H9 (cell line): ENCODE results near the gene DSG4. TPM values are rescaled to one million over a fixed set of nuclear protein-coding genes. Genes with fewer than 3 reads are reported as not detected.

ENCODE experiments used
- DNase-seq: peaks from one replicate; pipeline ENCODE4 v3.0.0-alpha.2; 2017
- H2AFZ ChIP-seq: one replicate; pipeline ENCODE4 v1.6.1; 2013; ENCODE audit warnings: mild to moderate bottlenecking, low read length, control low read depth, moderate library complexity
- H2AK5ac ChIP-seq: 2 replicates; pipeline ENCODE4 v1.6.1; 2013; ENCODE audit warnings: low read length, control low read depth, mixed read lengths; ENCODE audit not compliant: insufficient read length
- H2BK120ac ChIP-seq: one replicate; pipeline ENCODE4 v1.6.1; 2013; ENCODE audit warnings: low read depth, mild to moderate bottlenecking, low read length, control low read depth, inconsistent platforms; ENCODE audit not compliant: poor library complexity, severe bottlenecking
- H2BK12ac ChIP-seq: 2 replicates; pipeline ENCODE4 v1.6.1; 2013; ENCODE audit warnings: low read length, control low read depth, mixed read lengths, low read depth; ENCODE audit not compliant: insufficient read length
- H2BK15ac ChIP-seq: 2 replicates; pipeline ENCODE4 v1.6.1; 2013; ENCODE audit warnings: low read depth, low read length, control low read depth
- H2BK20ac ChIP-seq: one replicate; pipeline ENCODE4 v1.6.1; 2013; ENCODE audit warnings: low read depth, mild to moderate bottlenecking, low read length, control low read depth, inconsistent platforms; ENCODE audit not compliant: poor library complexity, severe bottlenecking
- H2BK5ac ChIP-seq: 2 replicates; pipeline ENCODE4 v1.6.1; 2013; ENCODE audit warnings: low read length, control low read depth, mixed read lengths; ENCODE audit not compliant: insufficient read length
- H3K14ac ChIP-seq: 2 replicates; pipeline ENCODE4 v1.6.1; 2013; ENCODE audit warnings: low read length, control low read depth; ENCODE audit not compliant: insufficient read depth
- H3K18ac ChIP-seq: 2 replicates; pipeline ENCODE4 v1.6.1; 2013; ENCODE audit warnings: low read depth, mild to moderate bottlenecking, mixed read lengths, low read length, control low read depth; ENCODE audit not compliant: insufficient read length
- H3K23ac ChIP-seq: 2 replicates; pipeline ENCODE4 v1.6.1; 2013; ENCODE audit warnings: low read length, control low read depth, mixed read lengths, low read depth; ENCODE audit not compliant: insufficient read length
- H3K23me2 ChIP-seq: 2 replicates; pipeline ENCODE4 v1.6.1; 2013; ENCODE audit warnings: low read depth, mild to moderate bottlenecking, mixed read lengths, low read length, control low read depth; ENCODE audit not compliant: insufficient read length, poor library complexity, severe bottlenecking
- H3K27ac ChIP-seq: 2 replicates; pipeline ENCODE4 v1.5.1; 2013; ENCODE audit warnings: low read length, control low read depth, mixed read lengths, low read depth; ENCODE audit not compliant: insufficient read length
- H3K27me3 ChIP-seq: 2 replicates; pipeline ENCODE4 v1.6.1; 2013; ENCODE audit warnings: low read length, control low read depth, inconsistent platforms; ENCODE audit not compliant: insufficient read depth
- H3K4ac ChIP-seq: 2 replicates; pipeline ENCODE4 v1.6.1; 2013; ENCODE audit warnings: low read depth, mild to moderate bottlenecking, control low read depth, inconsistent platforms, low read length, moderate library complexity
- H3K4me1 ChIP-seq: 2 replicates; pipeline ENCODE4 v1.6.1; 2013; ENCODE audit warnings: low read length, control low read depth, inconsistent platforms; ENCODE audit not compliant: insufficient read depth
- H3K4me2 ChIP-seq: 2 replicates; pipeline ENCODE4 v1.6.1; 2013; ENCODE audit warnings: low read length, control low read depth, mixed read lengths; ENCODE audit not compliant: insufficient read length, insufficient read depth
- H3K56ac ChIP-seq: 2 replicates; pipeline ENCODE4 v1.6.1; 2013; ENCODE audit warnings: low read depth, mild to moderate bottlenecking, mixed read lengths, low read length, control low read depth; ENCODE audit not compliant: insufficient read length
- H3K79me1 ChIP-seq: 2 replicates; pipeline ENCODE4 v1.6.1; 2013; ENCODE audit warnings: low read depth, mild to moderate bottlenecking, moderate library complexity, low read length, control low read depth, inconsistent platforms; ENCODE audit not compliant: insufficient read depth, poor library complexity, severe bottlenecking
- H3K79me2 ChIP-seq: 2 replicates; pipeline ENCODE4 v1.6.1; 2013; ENCODE audit warnings: low read length, control low read depth, inconsistent platforms; ENCODE audit not compliant: insufficient read depth
- H3K9ac ChIP-seq: 2 replicates; pipeline ENCODE4 v1.6.1; 2013; ENCODE audit warnings: low read length, control low read depth, mixed read lengths; ENCODE audit not compliant: insufficient read length; ENCODE audit errors: extremely low read depth
- H3K9me3 ChIP-seq: one replicate; pipeline ENCODE4 v1.6.1; 2013; ENCODE audit warnings: low read depth, low read length, inconsistent platforms; ENCODE audit not compliant: control insufficient read depth
- H3T11ph ChIP-seq: one replicate; pipeline ENCODE4 v1.6.1; 2013; ENCODE audit warnings: mild to moderate bottlenecking, low read length, control low read depth, inconsistent platforms
- H4K20me1 ChIP-seq: one replicate; pipeline ENCODE4 v1.6.1; 2013; ENCODE audit not compliant: control insufficient read depth, insufficient read length, insufficient read depth
- H4K5ac ChIP-seq: 2 replicates; pipeline ENCODE4 v1.6.1; 2013; ENCODE audit warnings: low read depth, mild to moderate bottlenecking, mixed read lengths, low read length, control low read depth; ENCODE audit not compliant: insufficient read length
- H4K8ac ChIP-seq: replicated peaks from 2 replicates; pipeline ENCODE4 v1.6.1; 2013; ENCODE audit warnings: low read length, control low read depth, mixed read lengths, low read depth; ENCODE audit not compliant: insufficient read length
- H4K91ac ChIP-seq: 2 replicates; pipeline ENCODE4 v1.6.1; 2013; ENCODE audit warnings: low read depth, mild to moderate bottlenecking, moderate library complexity, mixed read lengths, low read length, control low read depth; ENCODE audit not compliant: insufficient read length
- H3K27ac Mint-ChIP-seq, 3 experiments: 2 replicates in 2 of 3; 3 replicates in 1 of 3; pipeline ENCODE4 v1.8.0; 2020 to 2021; ENCODE audit warnings: mixed read lengths in 3 of 3, mild to moderate bottlenecking in 1 of 3, moderate library complexity in 1 of 3
- H3K27me3 Mint-ChIP-seq: 2 replicates; pipeline ENCODE4 v1.8.0; 2021; ENCODE audit warnings: low read depth, mild to moderate bottlenecking, moderate library complexity, mixed read lengths
- H3K36me3 Mint-ChIP-seq, 3 experiments: 2 replicates in 2 of 3; 3 replicates in 1 of 3; pipeline ENCODE4 v1.8.0; 2020 to 2021; ENCODE audit warnings: low read depth in 3 of 3, mixed read lengths in 3 of 3; ENCODE audit not compliant: insufficient read depth in 1 of 3
- H3K4me1 Mint-ChIP-seq, 2 experiments: 2 replicates each; pipeline ENCODE4 v1.8.0; 2020; ENCODE audit warnings: mixed read lengths in 2 of 2
- H3K4me3 Mint-ChIP-seq, 2 experiments: 2 replicates in 1 of 2; 3 replicates in 1 of 2; pipeline ENCODE4 v1.8.0; 2020 to 2021; ENCODE audit warnings: mild to moderate bottlenecking in 2 of 2, mixed read lengths in 2 of 2, moderate library complexity in 1 of 2
- H3K9me3 Mint-ChIP-seq, 2 experiments: 2 replicates in 1 of 2; 3 replicates in 1 of 2; pipeline ENCODE4 v1.8.0; 2020; ENCODE audit warnings: mild to moderate bottlenecking in 2 of 2, mixed read lengths in 2 of 2, moderate library complexity in 1 of 2
- WGBS: extraction: QIAGEN DNeasy Blood & Tissue Kit; methylation state at CpG from one replicate; pipeline ENCODE4 v1.1.7; 2013; ENCODE audit warnings: missing lambda C conversion rate, low lambda C conversion rate, mixed read lengths; ENCODE audit not compliant: insufficient read length; ENCODE audit errors: extremely low coverage; 5-methylcytosine and 5-hydroxymethylcytosine counted together
- total RNA-seq: library from RNA; stranded (reverse); gene quantifications from 2 replicates; pipeline ENCODE4 v1.2.1, GENCODE V29; 2021
- TF ChIP-seq, protein P1 (sequence below): fragments of 200-600 bp; sonication (generic); conservative IDR thresholded peaks from 3 replicates; pipeline ENCODE4 v1.8.0; 2021; ENCODE audit warnings: antibody characterized with exemption, mild to moderate bottlenecking

Gene DSG4
- total RNA-seq, 1 experiment from 2014 or later = not detected

DNA sequence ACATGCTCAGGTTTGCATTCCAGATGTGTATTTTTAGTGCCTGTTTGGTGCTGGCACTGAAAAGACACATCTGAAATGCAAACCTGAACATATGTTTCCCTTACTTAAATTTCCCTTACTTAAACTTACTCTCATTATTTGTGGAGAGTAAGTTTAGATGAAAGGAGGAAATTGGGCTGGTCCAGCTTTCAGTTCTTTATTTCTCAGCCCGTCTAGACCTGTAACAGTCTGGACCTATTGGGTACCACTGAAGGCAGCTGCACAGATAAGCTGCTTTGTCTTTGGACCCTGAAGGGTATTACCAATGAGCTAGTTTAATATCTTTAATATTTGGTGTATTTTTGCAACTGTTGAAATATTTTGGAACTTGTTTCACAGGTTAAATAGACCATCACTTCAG is 54.0 kb downstream of the DSG4 start:
- Histone ChIP-seq H3K9me3 (no peaks in the 10 kb centered on the region), H2BK20ac (no peak overlapping the region), H2BK15ac (no peak overlapping the region), H4K20me1 (no peaks in the 10 kb centered on the region), H3K4me2 (no peak overlapping the region), H2BK120ac (no peak overlapping the region), H3K14ac (no peak overlapping the region), H3K79me2 (no peaks in the 10 kb centered on the region), H2BK12ac (no peak overlapping the region), H3T11ph (no peak overlapping the region), H3K23me2 (no peaks in the 10 kb centered on the region), H3K9ac (no peak overlapping the region), H2AFZ (no peak overlapping the region), H4K5ac (no peak overlapping the region), H3K23ac (no peak overlapping the region), H3K79me1 (no peaks in the 10 kb centered on the region), H2AK5ac (no peak overlapping the region), H3K18ac (no peak overlapping the region), H3K4ac (no peak overlapping the region), H3K27me3 (no peaks in the 10 kb centered on the region), H2BK5ac (no peak overlapping the region), H4K8ac (no peak overlapping the region), H3K56ac (no peak overlapping the region), H4K91ac (no peak overlapping the region), H3K27ac (no peak overlapping the region), H3K4me1 (no peaks in the 10 kb centered on the region)
- Mint-ChIP-seq H3K27me3 (no peaks in the 10 kb centered on the region), H3K9me3 (peaks cover 0 to 8% of the 10 kb centered on the region in 2 experiments; a peak in 2 of 5 replicates), H3K4me1 (peaks cover 9 to 10% of the 10 kb centered on the region in 2 experiments), H3K27ac (no peak overlapping the region), H3K36me3 (peaks cover 0 to 15% (median 8%) of the 10 kb centered on the region in 3 experiments; a peak in 3 of 7 replicates), H3K4me3 (no peak overlapping the region)
- WGBS = no CpG with 5 or more reads among the region's 1 CpG
- no peak for DNase-seq
- TF ChIP-seq, protein P1, sequence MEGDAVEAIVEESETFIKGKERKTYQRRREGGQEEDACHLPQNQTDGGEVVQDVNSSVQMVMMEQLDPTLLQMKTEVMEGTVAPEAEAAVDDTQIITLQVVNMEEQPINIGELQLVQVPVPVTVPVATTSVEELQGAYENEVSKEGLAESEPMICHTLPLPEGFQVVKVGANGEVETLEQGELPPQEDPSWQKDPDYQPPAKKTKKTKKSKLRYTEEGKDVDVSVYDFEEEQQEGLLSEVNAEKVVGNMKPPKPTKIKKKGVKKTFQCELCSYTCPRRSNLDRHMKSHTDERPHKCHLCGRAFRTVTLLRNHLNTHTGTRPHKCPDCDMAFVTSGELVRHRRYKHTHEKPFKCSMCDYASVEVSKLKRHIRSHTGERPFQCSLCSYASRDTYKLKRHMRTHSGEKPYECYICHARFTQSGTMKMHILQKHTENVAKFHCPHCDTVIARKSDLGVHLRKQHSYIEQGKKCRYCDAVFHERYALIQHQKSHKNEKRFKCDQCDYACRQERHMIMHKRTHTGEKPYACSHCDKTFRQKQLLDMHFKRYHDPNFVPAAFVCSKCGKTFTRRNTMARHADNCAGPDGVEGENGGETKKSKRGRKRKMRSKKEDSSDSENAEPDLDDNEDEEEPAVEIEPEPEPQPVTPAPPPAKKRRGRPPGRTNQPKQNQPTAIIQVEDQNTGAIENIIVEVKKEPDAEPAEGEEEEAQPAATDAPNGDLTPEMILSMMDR = no peak
